HCEC 1CT (cell line): ENCODE results near the gene INO80E.
A peak's percentile ranks its signal among the peaks of the same experiment; 100 is the strongest.
"Not testable (repeated sequence)": the region's sequence is repeated elsewhere in the genome, so short reads cannot be mapped to it uniquely, and the experiment has no call there.

Source experiments
- DNase-seq: peaks from one replicate; pipeline ENCODE4 v3.0.0-alpha.2; 2017

INO80E gene

DNA sequence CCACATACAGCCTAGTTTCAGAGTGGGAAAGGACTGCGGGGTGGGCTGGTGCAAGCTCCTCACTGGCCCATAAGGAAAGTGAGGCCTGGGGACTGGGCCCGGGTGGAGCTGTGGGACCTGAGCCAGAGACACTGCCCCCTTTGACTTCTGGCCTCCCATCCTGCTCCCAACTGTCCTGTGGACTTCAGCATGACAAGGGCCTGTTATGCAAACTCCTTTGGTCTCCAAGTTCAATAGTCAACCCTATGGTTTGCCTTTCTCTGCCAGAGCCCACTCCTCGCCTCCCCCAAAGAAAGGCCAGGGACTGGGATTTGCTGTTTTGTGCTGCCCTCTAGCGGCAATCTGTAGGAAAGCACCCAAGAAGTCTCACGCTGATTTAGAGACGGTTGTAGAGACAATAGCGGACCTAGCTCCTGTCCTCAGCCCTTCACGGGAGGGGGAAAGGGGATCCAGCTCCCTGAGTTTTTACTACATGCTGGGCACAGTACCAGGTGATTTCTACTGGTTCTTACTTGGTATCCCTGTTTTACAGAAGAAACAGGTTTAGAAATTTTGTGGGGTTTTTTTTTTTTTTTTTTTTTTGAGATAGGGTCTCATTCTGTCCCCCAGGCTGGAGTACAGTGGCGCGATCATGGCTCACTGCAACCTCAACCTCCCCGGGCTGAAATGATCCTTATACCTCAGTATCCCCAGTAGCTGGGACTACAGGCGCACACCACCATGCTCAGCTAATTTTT lies 36.2 kb downstream of the INO80E start:
- peak; percentile 47 for DNase-seq

GRCh38 chr16:30033270-30033669 lies 37.2 kb downstream of the INO80E start:
- DNase-seq, result no peak

- no peak for DNase-seq
These were observed 44.2 kb downstream of the INO80E start for GRCh38 chr16:30040221-30040620.

- DNase-seq, result not testable (repeated sequence)
These were observed 44.6 kb downstream of the INO80E start for GRCh38 chr16:30040690-30041089.

GRCh38 chr16:30041841-30042240 lies 45.8 kb downstream of the INO80E start:
- DNase-seq, result peak; percentile 40

- no peak for DNase-seq
These were observed 50.1 kb downstream of the INO80E start for GRCh38 chr16:30046178-30046577.

DNA sequence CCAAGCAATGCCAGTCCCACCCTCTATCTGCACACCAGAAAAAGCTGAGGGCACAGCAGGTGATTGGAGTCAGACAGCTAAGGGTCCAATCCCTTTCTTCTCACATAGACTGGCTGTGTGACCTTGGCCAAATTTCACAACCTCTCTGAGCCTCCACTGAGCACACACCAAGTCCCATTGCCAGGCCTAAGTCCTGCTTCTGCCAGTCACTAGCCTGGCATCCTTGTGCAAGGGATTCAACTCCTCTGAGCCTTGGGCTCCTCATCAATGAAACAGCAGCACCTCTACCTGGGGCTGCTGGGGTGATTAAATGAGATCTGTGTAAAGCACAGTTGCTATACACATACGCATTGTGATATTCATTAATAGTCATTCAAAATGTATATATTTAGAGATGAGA lies 50.5 kb downstream of the INO80E start:
- DNase-seq, result no peak

DNA sequence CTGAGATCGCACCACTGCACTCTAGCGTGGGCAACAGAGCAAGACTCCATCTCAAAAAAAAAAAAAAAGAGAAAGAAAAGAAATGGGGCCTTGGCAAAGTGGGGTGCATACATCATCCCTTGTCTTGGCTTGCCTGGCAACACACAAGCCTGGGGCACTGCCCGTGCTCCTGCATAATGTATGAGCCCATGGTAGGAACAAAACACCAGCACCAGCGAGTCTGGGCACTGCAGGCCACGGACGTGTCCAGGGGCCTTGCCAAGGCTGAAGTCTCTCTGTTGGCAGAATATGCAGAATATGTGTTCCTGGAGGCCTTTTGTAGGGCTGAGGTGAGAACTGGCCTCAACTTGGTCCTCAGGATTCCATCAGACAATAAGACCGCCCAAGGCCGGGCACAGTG lies 53.8 kb downstream of the INO80E start:
- DNase-seq, result no peak

DNA sequence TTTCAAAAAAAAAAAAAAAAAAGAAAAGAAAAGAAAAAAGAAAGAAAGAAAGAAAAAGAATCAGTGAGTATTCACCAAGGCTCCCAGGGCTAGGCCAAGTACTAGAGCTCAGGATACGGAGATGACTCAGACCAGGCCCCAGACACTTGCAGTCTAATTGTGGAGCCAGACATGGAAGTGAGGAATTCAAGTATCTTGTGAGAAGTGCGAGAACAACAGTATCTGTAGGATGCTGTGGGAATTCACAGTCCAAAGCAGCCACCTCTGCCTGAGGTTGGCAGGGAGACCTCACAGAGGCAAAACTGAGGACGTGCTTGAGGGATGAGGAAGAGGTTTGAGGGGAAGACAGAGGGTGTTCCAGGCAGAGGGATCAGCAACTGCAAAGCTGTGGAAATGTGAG lies 55.5 kb downstream of the INO80E start:
- peak; percentile 54 for DNase-seq

DNA sequence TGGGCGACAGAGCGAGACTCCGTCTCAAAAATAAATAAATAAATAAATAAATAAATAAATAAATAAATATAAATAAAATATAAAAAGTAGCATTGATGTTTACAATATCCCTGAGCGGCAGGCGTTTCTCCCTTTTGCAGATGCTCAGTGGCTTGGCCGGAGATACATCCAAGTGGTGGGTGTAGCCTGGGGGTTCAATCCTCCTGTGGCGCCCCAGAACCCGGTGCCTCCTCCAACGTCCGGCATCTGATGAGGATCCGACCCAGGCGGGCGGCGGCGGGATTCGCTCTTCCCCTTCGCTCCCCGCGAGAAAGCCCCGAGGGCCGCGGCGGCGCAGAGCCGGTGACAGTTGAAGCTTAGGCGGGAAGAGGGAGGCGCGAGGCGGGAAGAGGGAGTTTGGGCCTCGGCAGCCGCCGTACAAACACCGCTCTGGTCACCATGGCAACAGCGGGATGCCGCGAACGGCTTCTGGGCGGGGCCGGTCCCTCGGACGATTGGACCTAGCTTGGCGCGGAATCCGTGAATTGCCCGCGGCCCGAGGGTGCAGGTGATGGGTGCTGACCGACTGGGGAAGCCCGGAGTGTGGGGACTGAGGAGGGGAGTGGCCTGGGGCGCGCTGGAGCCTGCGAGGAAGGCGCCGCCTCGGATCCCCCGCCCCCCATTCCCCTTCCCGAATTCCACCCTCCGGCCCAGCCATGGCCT lies 56.8 kb downstream of the INO80E start:
- peak; percentile 90 for DNase-seq

DNA sequence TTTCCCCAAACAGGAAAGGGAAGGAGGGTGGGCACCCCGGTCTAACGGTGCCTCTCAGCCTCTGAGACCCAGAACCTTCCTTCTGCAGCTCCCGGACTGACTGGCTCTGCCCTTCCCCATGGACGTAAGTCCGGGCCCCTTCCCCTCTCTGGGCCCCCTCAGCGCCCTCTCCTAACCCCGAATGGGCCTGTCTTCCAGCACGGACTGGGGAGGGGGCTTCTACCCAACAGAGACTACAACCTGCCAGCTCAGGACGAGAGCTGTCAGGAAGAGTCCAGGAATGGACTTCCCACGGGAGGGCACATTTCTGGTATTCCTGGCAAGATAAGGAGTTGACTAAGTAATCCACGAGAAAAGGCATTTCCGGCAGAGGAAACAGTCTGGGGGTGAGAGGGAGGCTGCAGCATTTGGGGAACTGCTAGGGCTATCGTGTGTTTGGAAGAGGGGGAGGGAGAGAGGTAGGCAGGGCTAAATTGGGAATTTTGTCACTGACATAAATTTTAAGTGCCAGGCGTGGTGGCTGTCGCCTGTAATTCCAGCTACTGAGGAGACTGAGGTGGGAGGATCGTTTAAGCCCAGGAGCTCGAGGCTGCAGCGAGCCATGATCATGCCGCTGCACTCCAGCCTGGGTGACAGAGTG lies 57.5 kb downstream of the INO80E start:
- DNase-seq, result peak; percentile 57

DNA sequence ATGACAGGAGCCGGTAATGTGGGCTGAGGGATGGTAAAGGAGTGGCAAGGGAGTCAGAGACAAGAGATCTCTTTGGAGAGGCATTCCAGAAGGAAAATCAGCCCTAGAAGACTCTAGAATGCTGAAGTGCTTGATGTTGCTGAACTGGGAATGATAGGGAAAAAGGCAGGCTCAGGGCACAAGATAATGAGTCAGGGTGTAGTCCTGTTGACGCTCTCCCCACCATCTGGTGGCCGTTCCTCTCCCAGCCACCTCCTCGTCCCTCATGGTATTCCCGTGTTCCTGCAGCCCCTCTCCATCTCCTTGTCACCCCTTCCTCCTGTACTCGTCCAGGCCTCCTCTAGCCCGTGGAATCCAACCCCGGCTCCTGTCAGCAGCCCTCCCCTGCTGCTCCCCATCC lies 58.4 kb downstream of the INO80E start:
- no peak for DNase-seq

- DNase-seq, result no peak
These were observed 59.0 kb downstream of the INO80E start for GRCh38 chr16:30054959-30055553.
